CD4-positive, alpha-beta T cell treated with Interleukin-6 at 100 ng/mL for 8 hours (primary cell): ENCODE data around the gene BMP8B.
A peak's percentile ranks its signal among the peaks of the same experiment; 100 is the strongest.

Experiments used
- DNase-seq: peaks from one replicate; pipeline ENCODE4 v3.0.0-alpha.2; 2020; ENCODE audit warnings: mixed read lengths, low spot score

The BMP8B gene

DNA sequence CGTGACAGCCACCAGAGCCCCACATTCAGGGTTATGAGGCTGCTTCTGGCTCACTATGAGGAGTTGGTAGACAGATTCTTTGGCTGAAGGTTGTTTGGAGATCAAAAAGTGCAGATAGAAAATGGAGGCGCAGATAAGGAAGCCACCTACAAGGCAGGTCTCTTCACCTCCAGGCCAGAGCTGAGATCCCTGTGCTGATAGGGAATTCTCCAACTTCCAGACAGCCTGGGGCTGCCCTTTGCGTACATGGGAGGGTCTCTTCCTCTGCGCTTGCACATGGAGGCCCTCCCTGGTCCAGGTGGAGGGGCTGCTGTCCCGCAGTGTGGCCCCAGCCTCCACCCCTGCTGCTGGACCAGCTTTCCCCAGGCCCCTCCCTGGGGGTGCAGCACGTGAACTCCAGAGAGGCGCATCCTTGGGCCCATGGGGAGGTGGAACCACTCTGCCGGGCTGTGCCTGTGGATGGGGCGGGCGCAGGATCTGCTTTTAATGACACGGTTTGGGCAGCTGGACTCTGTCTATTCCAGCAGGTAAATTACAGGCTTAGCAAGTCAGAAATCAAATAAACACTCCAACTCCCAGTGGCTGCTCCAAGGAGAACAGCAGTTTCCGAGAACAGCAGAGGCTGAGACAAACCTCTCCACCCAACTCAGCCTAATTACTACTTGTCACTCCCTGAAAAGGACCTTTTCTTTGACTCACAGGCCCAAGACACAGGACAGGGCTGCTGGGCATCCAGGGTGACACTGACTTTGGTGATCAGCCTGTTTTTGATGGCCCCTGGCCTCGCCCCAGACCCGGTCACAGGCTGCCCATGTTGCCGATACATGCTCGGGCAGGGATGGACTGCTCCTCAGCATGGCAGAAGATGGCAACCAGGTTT, 29.9 kb downstream of the BMP8B start:
- DNase-seq: no peak

DNA sequence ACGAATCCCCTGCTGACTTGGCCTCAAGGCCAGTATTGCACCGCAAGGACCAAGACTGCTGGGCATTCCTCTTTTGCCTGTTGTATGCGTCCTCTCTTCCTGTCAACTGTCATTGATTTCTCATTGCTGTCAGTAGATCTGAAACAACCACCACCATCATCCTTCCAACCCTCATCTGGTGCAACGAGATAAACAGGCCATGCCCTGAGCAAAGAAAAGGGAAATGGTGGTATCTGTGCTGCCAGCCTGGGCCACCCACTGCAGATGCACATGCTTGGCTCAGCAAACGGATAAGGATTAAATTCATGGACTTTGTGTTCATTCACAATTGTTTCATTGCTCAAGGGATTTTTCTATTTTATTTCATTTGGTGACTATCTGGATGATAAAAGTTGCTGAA, 31.2 kb downstream of the BMP8B start:
- DNase-seq: no peak

DNA sequence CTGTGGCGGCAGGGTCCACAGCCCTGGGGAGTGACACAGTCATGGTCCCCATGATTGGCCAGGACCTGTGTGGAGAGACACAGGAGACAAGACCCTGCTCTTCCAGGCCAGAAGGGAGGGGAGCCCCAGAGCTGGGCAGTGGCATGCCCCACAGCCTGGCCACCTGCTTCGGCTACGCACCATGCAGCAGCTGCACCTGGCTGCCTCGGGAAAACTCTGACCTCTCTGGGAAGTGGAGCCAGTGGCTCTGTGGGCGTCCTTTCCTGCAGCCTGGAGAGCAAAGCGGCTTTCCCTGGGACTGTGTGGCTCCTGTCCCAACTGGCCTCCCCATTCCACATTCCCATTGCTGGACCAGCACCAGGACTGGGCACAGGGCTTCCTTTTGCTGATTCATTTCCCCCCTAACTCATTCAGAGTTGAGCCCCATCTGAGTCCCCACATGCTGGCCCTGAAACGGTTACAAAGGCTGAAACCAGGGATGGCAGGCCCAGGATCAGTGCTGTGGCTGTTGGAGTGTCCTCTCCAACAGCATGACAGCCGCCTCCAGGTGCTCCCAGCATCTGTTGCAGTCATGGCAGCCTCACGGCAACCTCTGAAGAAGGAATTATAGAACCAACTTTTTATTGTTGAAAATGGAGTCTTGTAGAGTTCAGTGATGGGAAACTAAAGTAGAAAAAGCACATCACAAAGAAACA, 32.6 kb downstream of the BMP8B start:
- DNase-seq: no peak

- no peak for DNase-seq
These were observed 33.7 kb downstream of the BMP8B start for GRCh38 chr1:39754906-39755504.

DNA sequence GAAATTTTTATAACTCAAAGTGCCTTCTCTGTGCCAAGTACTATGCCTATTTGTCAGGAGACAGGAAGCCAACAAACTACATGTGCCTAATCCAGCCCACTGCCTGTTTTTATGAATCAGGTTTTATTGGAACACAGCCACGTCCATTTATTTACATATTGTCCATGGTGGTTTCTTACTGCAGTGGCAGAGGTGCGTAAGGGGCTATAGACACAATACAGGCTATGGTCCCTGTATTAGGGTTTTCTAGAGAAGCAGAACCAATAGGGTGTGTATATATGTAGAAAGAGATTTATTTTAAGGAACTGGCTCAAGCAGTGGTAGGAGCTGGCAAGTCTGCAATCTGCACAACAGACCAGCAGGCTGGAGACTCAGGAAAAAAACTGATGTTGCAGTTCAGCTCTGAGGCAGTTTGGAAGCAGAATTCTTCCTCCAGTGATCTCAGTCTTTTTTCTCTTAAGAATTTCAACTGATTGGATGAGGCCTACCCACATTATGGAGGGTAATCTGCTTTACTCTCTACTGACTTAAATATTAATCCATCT, 34.6 kb downstream of the BMP8B start:
- no peak for DNase-seq

GRCh38 chr1:39753132-39754025, 35.3 kb downstream of the BMP8B start:
- DNase-seq: no peak

DNA sequence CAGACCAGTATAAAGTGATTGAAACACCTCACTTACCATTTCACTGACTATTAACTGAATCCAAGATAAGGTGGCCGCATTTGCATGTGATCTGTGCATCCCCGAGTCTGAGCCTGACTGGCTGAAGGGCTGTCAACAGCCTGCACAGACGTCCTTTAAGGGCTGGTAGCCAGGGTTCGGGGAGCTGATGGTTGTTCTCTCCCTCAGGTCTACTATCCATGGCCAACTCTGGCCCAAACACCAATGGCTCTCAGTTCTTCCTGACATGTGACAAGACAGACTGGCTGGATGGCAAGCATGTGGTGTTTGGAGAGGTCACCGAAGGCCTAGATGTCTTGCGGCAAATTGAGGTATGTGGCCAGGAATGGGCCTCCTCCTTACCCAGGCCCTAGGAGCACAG, 36.0 kb downstream of the BMP8B start:
- no peak for DNase-seq

- DNase-seq: no peak
These were observed 37.1 kb downstream of the BMP8B start for GRCh38 chr1:39751595-39751994.

DNA sequence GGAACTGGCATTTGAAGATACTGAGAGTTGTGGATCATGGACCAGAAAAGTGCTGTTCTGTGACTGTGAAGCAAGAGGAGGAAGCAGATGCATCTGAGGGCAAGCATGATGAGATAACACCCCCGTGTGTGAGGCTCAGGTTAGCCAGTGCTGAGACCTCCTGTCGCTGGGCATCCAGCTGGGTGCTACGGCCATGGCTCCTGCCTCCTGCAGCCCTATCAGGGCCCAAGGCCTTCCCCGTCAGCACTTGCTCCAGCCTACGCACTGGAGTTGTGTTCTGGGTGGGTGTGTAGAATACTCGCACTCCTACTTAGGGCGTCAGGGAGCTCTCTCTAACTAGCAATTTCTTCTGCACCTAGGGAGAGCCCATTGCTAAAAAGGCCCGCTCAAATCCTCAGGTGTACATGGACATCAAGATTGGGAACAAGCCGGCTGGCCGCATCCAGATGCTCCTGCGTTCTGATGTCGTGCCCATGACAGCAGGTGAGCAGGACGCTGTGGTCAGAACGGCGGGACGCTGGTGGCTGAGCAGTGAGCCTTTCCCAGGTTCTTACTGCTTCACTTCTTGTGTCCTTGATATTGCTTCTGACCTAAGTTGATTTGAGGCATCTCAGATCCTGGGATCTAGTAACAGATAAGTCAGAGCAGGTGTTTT, 43.5 kb downstream of the BMP8B start:
- no peak for DNase-seq

DNA sequence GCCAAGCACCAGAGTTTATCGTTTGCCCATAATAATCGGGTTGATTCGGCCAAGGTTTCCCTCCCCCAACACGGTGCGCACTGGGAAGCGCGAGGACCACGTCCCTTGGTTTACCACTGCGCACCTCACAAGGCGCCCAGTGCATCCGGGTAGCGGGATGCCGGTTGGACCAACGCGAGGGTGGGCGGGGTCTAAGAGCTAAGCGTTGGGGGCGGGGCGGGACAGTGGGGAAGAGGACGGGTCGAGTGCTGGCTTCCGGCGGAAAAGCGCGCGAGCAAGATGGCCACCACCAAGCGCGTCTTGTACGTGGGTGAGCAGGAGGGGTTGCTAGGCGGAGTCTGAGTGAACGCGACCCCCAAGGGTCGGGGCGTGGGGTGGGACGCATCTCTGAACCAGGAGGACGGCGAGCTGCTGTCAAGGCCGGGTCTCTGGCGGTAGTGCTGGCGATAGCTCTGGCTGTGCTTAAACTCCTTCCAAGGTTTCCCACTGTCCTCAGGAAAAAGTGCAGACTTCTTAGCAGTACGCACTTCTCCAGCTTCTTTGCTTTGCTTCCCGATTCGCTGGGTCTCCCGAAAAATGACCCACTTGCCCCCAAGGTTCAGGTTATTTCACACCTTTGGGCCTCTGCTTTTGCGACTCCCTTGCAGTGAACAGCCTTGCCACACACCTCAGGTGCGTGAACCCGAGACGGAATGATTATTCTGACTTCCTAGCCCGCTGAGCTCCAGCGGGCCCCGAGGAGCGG, 49.9 kb downstream of the BMP8B start, which contains the start of gene PPIE:
Gene PPIE (plus strand): TSS at position 261 of the 745 bp plus-strand sequence. CDS start 19 bp downstream, at position 280.
- DNase-seq: peak; percentile 95

DNA sequence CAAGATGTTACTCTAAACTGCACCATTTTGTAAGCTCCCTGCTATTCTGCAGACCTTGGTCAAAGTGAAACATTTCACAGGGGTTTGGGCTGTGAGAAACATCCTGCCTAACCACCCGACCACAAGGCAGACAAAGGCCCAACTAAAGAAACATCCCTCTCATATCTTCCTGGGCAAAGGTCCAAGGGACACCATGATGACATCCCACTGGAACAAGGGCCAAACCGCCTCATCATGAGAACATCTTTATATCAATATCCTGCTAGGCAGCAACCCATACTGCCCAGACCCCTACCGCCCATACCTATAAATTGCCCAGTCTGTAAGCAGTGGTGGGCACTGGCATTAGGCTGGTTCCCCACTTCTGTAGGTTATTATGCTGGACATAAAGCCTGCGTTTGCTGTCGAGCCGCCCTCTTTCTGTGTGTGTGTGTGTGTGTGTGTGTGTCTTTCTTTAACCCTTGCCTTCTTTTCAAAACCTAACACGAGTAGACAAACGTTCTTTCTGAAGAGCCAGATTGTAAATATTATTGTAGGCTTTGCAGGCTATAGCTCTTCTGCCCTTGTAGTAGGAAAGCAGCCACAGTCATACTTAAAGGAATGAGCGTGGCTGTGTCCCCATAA, 51.0 kb downstream of the BMP8B start:
- no peak for DNase-seq

- DNase-seq: no peak
These were observed 52.9 kb downstream of the BMP8B start for GRCh38 chr1:39735731-39736130.

GRCh38 chr1:39733161-39733560, 55.5 kb downstream of the BMP8B start:
- no peak for DNase-seq

DNA sequence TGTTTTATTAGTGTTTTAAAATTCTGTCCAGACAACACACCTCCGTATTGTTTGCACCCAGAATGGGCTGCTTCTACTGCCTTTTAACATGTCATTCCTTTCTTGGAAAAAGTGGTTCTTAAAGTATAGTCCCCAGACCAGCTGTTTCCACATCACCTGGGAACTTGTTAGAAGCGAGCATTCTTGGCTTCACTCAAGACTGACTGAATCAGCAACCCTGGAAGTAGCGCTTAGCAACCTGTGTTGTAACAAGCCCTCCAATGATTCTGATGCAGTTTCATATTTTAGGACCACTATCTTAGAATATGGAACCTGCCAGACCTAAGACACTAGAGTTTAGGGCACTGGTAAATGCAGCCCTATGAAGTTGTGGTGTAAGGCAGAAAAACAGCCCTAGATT, 55.9 kb downstream of the BMP8B start:
- no peak for DNase-seq

DNA sequence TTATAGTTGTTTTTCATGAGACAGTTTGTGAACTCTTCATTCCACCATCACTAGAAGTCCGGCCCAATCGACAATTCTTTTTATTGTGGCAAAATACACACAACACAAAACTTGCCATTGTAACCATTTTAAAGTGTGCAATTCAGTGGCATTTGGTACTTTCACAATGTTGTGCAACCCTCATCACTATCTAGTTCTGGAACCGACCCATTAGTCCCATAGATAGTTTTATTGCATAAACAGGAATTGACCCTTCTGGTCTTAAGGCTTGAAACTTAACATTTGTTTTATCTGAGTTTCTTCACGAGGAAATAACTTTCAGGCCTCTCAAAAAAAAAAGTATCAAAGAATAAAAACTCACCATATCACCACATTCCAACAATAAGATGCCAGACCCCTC, 58.8 kb downstream of the BMP8B start:
- DNase-seq: no peak

- no peak for DNase-seq
These were observed 59.6 kb downstream of the BMP8B start for GRCh38 chr1:39729030-39729429.

- no peak for DNase-seq
These were observed 60.7 kb downstream of the BMP8B start for GRCh38 chr1:39727932-39728317.

DNA sequence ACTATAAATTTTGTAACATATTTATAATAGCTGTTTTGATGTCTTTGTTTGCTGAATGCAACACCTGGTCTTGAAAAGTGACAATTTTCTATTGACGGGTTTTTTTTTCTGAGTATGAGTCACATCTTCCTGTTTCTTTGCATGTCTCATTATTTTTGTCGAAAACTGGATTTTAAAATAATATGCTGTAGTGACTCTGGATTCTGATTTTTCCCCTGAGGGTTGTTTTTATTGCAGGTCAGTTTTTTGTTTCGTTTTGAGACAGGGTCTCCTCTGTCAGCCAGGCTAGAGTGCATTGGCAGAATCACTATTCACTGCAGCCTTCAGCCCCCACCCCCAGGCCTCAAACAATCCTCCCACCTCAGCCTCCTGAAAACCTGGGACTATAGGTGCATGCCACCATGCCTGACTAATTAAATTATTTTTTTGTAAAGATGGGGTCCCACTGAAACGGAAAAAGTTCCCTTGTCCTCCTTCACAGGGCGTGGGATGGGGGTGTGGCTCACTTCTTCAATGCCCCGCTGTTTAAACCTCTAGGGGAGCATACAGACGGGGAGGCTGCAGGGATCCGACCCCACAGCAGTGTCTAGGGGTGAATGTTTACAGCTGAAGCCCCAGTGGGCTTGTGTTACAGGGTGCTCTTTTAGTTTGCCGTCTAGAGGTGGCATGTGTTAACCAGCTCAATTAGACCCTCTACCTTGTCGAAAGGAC, 61.3 kb downstream of the BMP8B start:
- no peak for DNase-seq

- DNase-seq: no peak
These were observed 62.1 kb downstream of the BMP8B start for GRCh38 chr1:39726600-39726999.
